RWPE1 (cell line): ENCODE results near the gene SCMH1.
"Not testable (repeated sequence)": the region's sequence is repeated elsewhere in the genome, so short reads cannot be mapped to it uniquely, and the experiment has no call there.

ENCODE experiments used
- CTCF ChIA-PET: fragments of 350-600 bp; sonication (Branson Sonifier 250); formaldehyde crosslinking; extraction: SDS; loops from one replicate; lab custom pipeline; 2021; lab: Yijun Ruan, JAX
- POLR2A ChIA-PET: fragments of 400-600 bp; formaldehyde crosslinking; extraction: SDS; loops from one replicate; lab custom pipeline; 2020; ENCODE audit warnings: antibody characterized with exemption; ENCODE audit not compliant: low non-redundant PET; lab: Yijun Ruan, JAX
- DNase-seq: peaks from one replicate; pipeline ENCODE4 v3.0.0; 2012; ENCODE audit warnings: low spot score
- H3K27ac ChIP-seq: fragments of 450-650 bp; 2 replicates; pipeline ENCODE4 v1.5.1; 2017
- CTCF ChIP-seq: fragments of 450-650 bp; conservative IDR thresholded peaks from 2 replicates; pipeline ENCODE4 v1.5.1; 2017; ENCODE audit warnings: low read depth, mild to moderate bottlenecking

Gene SCMH1

GRCh38 chr1:41222496-41222895 lies 19.6 kb downstream of the SCMH1 start:
- no peak for TF ChIP-seq CTCF
- no peak overlapping the region for H3K27ac ChIP-seq
- no peak for DNase-seq
- ChIA-PET CTCF (no interaction called here), POLR2A (no interaction called here)

GRCh38 chr1:41221995-41222394 lies 20.1 kb downstream of the SCMH1 start:
- POLR2A ChIA-PET, result no interaction called here
- no peak for TF ChIP-seq CTCF
- CTCF ChIA-PET, result no interaction called here
- no peak for DNase-seq
- H3K27ac ChIP-seq, result no peak overlapping the region

- TF ChIP-seq CTCF, result no peak
These were observed 24.0 kb downstream of the SCMH1 start for GRCh38 chr1:41218152-41218551.

GRCh38 chr1:41217441-41217840 lies 24.7 kb downstream of the SCMH1 start:
- no peak for TF ChIP-seq CTCF
- POLR2A ChIA-PET, result no interaction called here
- DNase-seq, result no peak
- H3K27ac ChIP-seq, result no peak overlapping the region
- CTCF ChIA-PET, result no interaction called here

More at GRCh38 chr1:41218152-41218551, 24.0 kb downstream of the SCMH1 start:
- DNase-seq, result no peak
- H3K27ac ChIP-seq, result no peak overlapping the region
- CTCF ChIA-PET, result no interaction called here
- POLR2A ChIA-PET, result no interaction called here

- no peak for DNase-seq
- POLR2A ChIA-PET, result no interaction called here
- no peak for TF ChIP-seq CTCF
- CTCF ChIA-PET, result interaction anchor here (1.0 kb wide), 1 partner anchor 74 kb away, joined by 3 read pairs; no protein-coding TSS in a partner anchor
- H3K27ac ChIP-seq, result no peak overlapping the region
These were observed 26.5 kb downstream of the SCMH1 start for GRCh38 chr1:41215623-41216022.

- CTCF ChIA-PET, result no interaction called here
- POLR2A ChIA-PET, result no interaction called here
- TF ChIP-seq CTCF, result no peak
- DNase-seq, result no peak
- H3K27ac ChIP-seq, result no peak overlapping the region
These were observed 28.8 kb downstream of the SCMH1 start for GRCh38 chr1:41213341-41213740.

- POLR2A ChIA-PET, DNase-seq, H3K27ac ChIP-seq: not testable (repeated sequence)
- CTCF ChIA-PET, result interaction anchor here (0.6 to 0.7 kb wide), 2 partner anchors 32 to 222 kb away, joined by 3 to 4 read pairs; no protein-coding TSS in a partner anchor
These were observed 30.5 kb downstream of the SCMH1 start for GRCh38 chr1:41211608-41212007.

GRCh38 chr1:41207053-41207452 lies 35.1 kb downstream of the SCMH1 start:
- DNase-seq, CTCF ChIA-PET, POLR2A ChIA-PET, H3K27ac ChIP-seq: not testable (repeated sequence)
